ENCODE data around the gene CD276.

Gene CD276

GRCh38 chr15:73708691-73709090, 24.5 kb downstream of the CD276 start:
- H3K27me3 ChIP-seq (ENCODE audit: insufficient read depth, low read length), result no peaks in the 10 kb centered on the region
- no peak overlapping the region for H2AFZ ChIP-seq (ENCODE audit: low read depth, low read length)
- no peak overlapping the region for H3K4me3 ChIP-seq (ENCODE audit: low read length)
- H3K4me1 ChIP-seq (ENCODE audit: insufficient read depth, low read length), result no peaks in the 10 kb centered on the region
- H3K36me3 ChIP-seq (ENCODE audit: insufficient read depth, low read length), result peaks cover 88% of the 10 kb centered on the region
- H3K9me3 ChIP-seq (ENCODE audit: low read length), result no peaks in the 10 kb centered on the region

- H2AFZ ChIP-seq (ENCODE audit: low read depth, low read length), result no peak overlapping the region
- no peaks in the 10 kb centered on the region for H3K4me1 ChIP-seq (ENCODE audit: insufficient read depth, low read length)
- H3K36me3 ChIP-seq (ENCODE audit: insufficient read depth, low read length), result peaks cover 89% of the 10 kb centered on the region
- H3K27me3 ChIP-seq (ENCODE audit: insufficient read depth, low read length), result no peaks in the 10 kb centered on the region
- H3K9me3 ChIP-seq (ENCODE audit: low read length), result no peaks in the 10 kb centered on the region
- no peak overlapping the region for H3K4me3 ChIP-seq (ENCODE audit: low read length)
Observed at GRCh38 chr15:73709241-73709640, 25.1 kb downstream of the CD276 start.

GRCh38 chr15:73709686-73710085, 25.5 kb downstream of the CD276 start:
- no peaks in the 10 kb centered on the region for H3K27me3 ChIP-seq (ENCODE audit: insufficient read depth, low read length)
- H3K4me1 ChIP-seq (ENCODE audit: insufficient read depth, low read length), result no peaks in the 10 kb centered on the region
- H3K36me3 ChIP-seq (ENCODE audit: insufficient read depth, low read length), result peaks cover 84% of the 10 kb centered on the region
- H3K9me3 ChIP-seq (ENCODE audit: low read length), result no peaks in the 10 kb centered on the region
- H3K4me3 ChIP-seq (ENCODE audit: low read length), result no peak overlapping the region
- no peak overlapping the region for H2AFZ ChIP-seq (ENCODE audit: low read depth, low read length)

GRCh38 chr15:73710321-73710720, 26.1 kb downstream of the CD276 start:
- Histone ChIP-seq H3K9me3 (ENCODE audit: low read length) (no peaks in the 10 kb centered on the region), H3K36me3 (ENCODE audit: insufficient read depth, low read length) (peaks cover 79% of the 10 kb centered on the region), H3K4me1 (ENCODE audit: insufficient read depth, low read length) (no peaks in the 10 kb centered on the region), H3K27me3 (ENCODE audit: insufficient read depth, low read length) (no peaks in the 10 kb centered on the region), H2AFZ (ENCODE audit: low read depth, low read length) (no peak overlapping the region), H3K4me3 (ENCODE audit: low read length) (no peak overlapping the region)

- Histone ChIP-seq H3K27me3 (ENCODE audit: insufficient read depth, low read length) (no peaks in the 10 kb centered on the region), H3K4me1 (ENCODE audit: insufficient read depth, low read length) (no peaks in the 10 kb centered on the region), H3K9me3 (ENCODE audit: low read length) (no peaks in the 10 kb centered on the region), H2AFZ (ENCODE audit: low read depth, low read length) (no peak overlapping the region), H3K4me3 (ENCODE audit: low read length) (no peak overlapping the region), H3K36me3 (ENCODE audit: insufficient read depth, low read length) (peaks cover 70% of the 10 kb centered on the region)
Observed at GRCh38 chr15:73711526-73711925, 27.3 kb downstream of the CD276 start.

GRCh38 chr15:73712107-73712506, 27.9 kb downstream of the CD276 start:
- H2AFZ ChIP-seq (ENCODE audit: low read depth, low read length), result no peak overlapping the region
- H3K9me3 ChIP-seq (ENCODE audit: low read length), result no peaks in the 10 kb centered on the region
- H3K27me3 ChIP-seq (ENCODE audit: insufficient read depth, low read length), result no peaks in the 10 kb centered on the region
- no peaks in the 10 kb centered on the region for H3K4me1 ChIP-seq (ENCODE audit: insufficient read depth, low read length)
- no peak overlapping the region for H3K4me3 ChIP-seq (ENCODE audit: low read length)
- H3K36me3 ChIP-seq (ENCODE audit: insufficient read depth, low read length), result peaks cover 64% of the 10 kb centered on the region

GRCh38 chr15:73714695-73715301, 30.6 kb downstream of the CD276 start:
- Histone ChIP-seq H2AFZ (ENCODE audit: low read depth, low read length) (no peak overlapping the region), H3K4me3 (ENCODE audit: low read length) (no peak overlapping the region), H3K36me3 (ENCODE audit: insufficient read depth, low read length) (peaks cover 41% of the 10 kb centered on the region), H3K9me3 (ENCODE audit: low read length) (no peaks in the 10 kb centered on the region), H3K4me1 (ENCODE audit: insufficient read depth, low read length) (no peaks in the 10 kb centered on the region), H3K27me3 (ENCODE audit: insufficient read depth, low read length) (no peaks in the 10 kb centered on the region)

- Histone ChIP-seq H3K4me3 (ENCODE audit: low read length) (no peak overlapping the region), H2AFZ (ENCODE audit: low read depth, low read length) (no peak overlapping the region), H3K9me3 (ENCODE audit: low read length) (no peaks in the 10 kb centered on the region), H3K4me1 (ENCODE audit: insufficient read depth, low read length) (no peaks in the 10 kb centered on the region), H3K27me3 (ENCODE audit: insufficient read depth, low read length) (no peaks in the 10 kb centered on the region), H3K36me3 (ENCODE audit: insufficient read depth, low read length) (peaks cover 35% of the 10 kb centered on the region)
Observed at GRCh38 chr15:73715417-73715816, 31.2 kb downstream of the CD276 start.

GRCh38 chr15:73716417-73716816, 32.2 kb downstream of the CD276 start:
- Histone ChIP-seq H3K27me3 (ENCODE audit: insufficient read depth, low read length) (no peaks in the 10 kb centered on the region), H3K4me3 (ENCODE audit: low read length) (no peak overlapping the region), H3K4me1 (ENCODE audit: insufficient read depth, low read length) (no peaks in the 10 kb centered on the region), H3K36me3 (ENCODE audit: insufficient read depth, low read length) (peaks cover 25% of the 10 kb centered on the region), H2AFZ (ENCODE audit: low read depth, low read length) (no peak overlapping the region), H3K9me3 (ENCODE audit: low read length) (no peaks in the 10 kb centered on the region)

GRCh38 chr15:73717206-73717605, 33.0 kb downstream of the CD276 start:
- no peak overlapping the region for H2AFZ ChIP-seq (ENCODE audit: low read depth, low read length)
- no peak overlapping the region for H3K4me3 ChIP-seq (ENCODE audit: low read length)
- no peaks in the 10 kb centered on the region for H3K27me3 ChIP-seq (ENCODE audit: insufficient read depth, low read length)
- H3K9me3 ChIP-seq (ENCODE audit: low read length), result no peaks in the 10 kb centered on the region
- H3K4me1 ChIP-seq (ENCODE audit: insufficient read depth, low read length), result no peaks in the 10 kb centered on the region
- peaks cover 20% of the 10 kb centered on the region for H3K36me3 ChIP-seq (ENCODE audit: insufficient read depth, low read length)

- Histone ChIP-seq H3K9me3 (ENCODE audit: low read length) (no peaks in the 10 kb centered on the region), H2AFZ (ENCODE audit: low read depth, low read length) (no peak overlapping the region), H3K27me3 (ENCODE audit: insufficient read depth, low read length) (no peaks in the 10 kb centered on the region), H3K4me1 (ENCODE audit: insufficient read depth, low read length) (peaks cover 1% of the 10 kb centered on the region), H3K4me3 (ENCODE audit: low read length) (no peak overlapping the region), H3K36me3 (ENCODE audit: insufficient read depth, low read length) (peaks cover 14% of the 10 kb centered on the region)
Observed at GRCh38 chr15:73717802-73718201, 33.6 kb downstream of the CD276 start.

- Histone ChIP-seq H3K4me1 (ENCODE audit: insufficient read depth, low read length) (peaks cover 8% of the 10 kb centered on the region), H2AFZ (ENCODE audit: low read depth, low read length) (no peak overlapping the region), H3K9me3 (ENCODE audit: low read length) (no peaks in the 10 kb centered on the region), H3K27me3 (ENCODE audit: insufficient read depth, low read length) (no peaks in the 10 kb centered on the region), H3K4me3 (ENCODE audit: low read length) (no peak overlapping the region), H3K36me3 (ENCODE audit: insufficient read depth, low read length) (peaks cover 6% of the 10 kb centered on the region)
Observed at GRCh38 chr15:73718694-73719093, 34.5 kb downstream of the CD276 start.

GRCh38 chr15:73722425-73722824, 38.2 kb downstream of the CD276 start:
- peaks cover 19% of the 10 kb centered on the region for H3K4me1 ChIP-seq (ENCODE audit: insufficient read depth, low read length)
- H2AFZ ChIP-seq (ENCODE audit: low read depth, low read length), result no peak overlapping the region
- H3K36me3 ChIP-seq (ENCODE audit: insufficient read depth, low read length), result no peaks in the 10 kb centered on the region
- no peak overlapping the region for H3K4me3 ChIP-seq (ENCODE audit: low read length)
- no peaks in the 10 kb centered on the region for H3K9me3 ChIP-seq (ENCODE audit: low read length)
- no peaks in the 10 kb centered on the region for H3K27me3 ChIP-seq (ENCODE audit: insufficient read depth, low read length)

GRCh38 chr15:73723191-73723590, 39.0 kb downstream of the CD276 start:
- peaks cover 25% of the 10 kb centered on the region for H3K4me1 ChIP-seq (ENCODE audit: insufficient read depth, low read length)
- H3K27me3 ChIP-seq (ENCODE audit: insufficient read depth, low read length), result no peaks in the 10 kb centered on the region
- no peaks in the 10 kb centered on the region for H3K36me3 ChIP-seq (ENCODE audit: insufficient read depth, low read length)
- no peak overlapping the region for H3K4me3 ChIP-seq (ENCODE audit: low read length)
- no peaks in the 10 kb centered on the region for H3K9me3 ChIP-seq (ENCODE audit: low read length)
- no peak overlapping the region for H2AFZ ChIP-seq (ENCODE audit: low read depth, low read length)

Data from neuron (in vitro differentiated cells).